Heart right ventricle (tissue), 16 donors: ENCODE measurements around the gene FBXO9. TPM values are rescaled to one million over a fixed set of nuclear protein-coding genes. Genes with fewer than 3 reads are reported as not detected.

Experiments used
- ATAC-seq, 8 donors: fragments of 200-7000 bp; cut with Tn5 transposase; one replicate each; pipeline ENCODE4 v1.9.1; 2020; ENCODE audit warnings: mild to moderate bottlenecking in 8 of 8, moderate library complexity in 8 of 8, moderate number of reproducible peaks in 1 of 8
- DNase-seq, 2 donors: peaks; one replicate each; pipeline ENCODE4 v3.0.0-alpha.2; 2020
- H3K27ac ChIP-seq, 10 donors: fragments of 200-600 bp; sonication (generic) in 2 of 10; one replicate each; pipeline versions ENCODE4 v1.5.0 to v1.8.0; 2020 to 2022; ENCODE audit warnings: mild to moderate bottlenecking in 3 of 10
- H3K27me3 ChIP-seq, 7 donors: fragments of 200-600 bp; one replicate each; pipeline ENCODE4 v1.8.0; 2021 to 2022; ENCODE audit warnings: mild to moderate bottlenecking in 2 of 7
- H3K36me3 ChIP-seq, 9 donors: fragments of 200-600 bp; sonication (generic) in 1 of 9; one replicate each; pipeline versions ENCODE4 v1.5.0 to v1.8.0; 2020 to 2022; ENCODE audit warnings: mild to moderate bottlenecking in 2 of 9
- H3K4me1 ChIP-seq, 9 donors: fragments of 200-600 bp; sonication (generic) in 1 of 9; one replicate each; pipeline versions ENCODE4 v1.5.0 to v1.8.0; 2020 to 2022; ENCODE audit warnings: mild to moderate bottlenecking in 4 of 9
- H3K4me3 ChIP-seq, 10 donors: fragments of 200-600 bp; sonication (generic) in 2 of 10; one replicate each; pipeline versions ENCODE4 v1.5.0 to v1.8.0; 2020 to 2022; ENCODE audit warnings: mild to moderate bottlenecking in 7 of 10, moderate library complexity in 2 of 10
- H3K9me3 ChIP-seq, 11 donors: fragments of 200-600 bp in 10 of 11; sonication (generic) in 2 of 11; one replicate each; pipeline versions ENCODE4 v1.5.0 to v1.8.0; 2013 to 2022; ENCODE audit warnings: mild to moderate bottlenecking in 2 of 11, control low read depth in 1 of 11, moderate library complexity in 1 of 11
- CTCF ChIP-seq, 9 donors: fragments of 200-600 bp; sonication (generic) in 2 of 9; IDR thresholded peaks; one replicate each; pipeline versions ENCODE4 v1.5.0 to v1.8.0; 2021 to 2022; ENCODE audit warnings: antibody characterized with exemption in 9 of 9, mild to moderate bottlenecking in 5 of 9, moderate library complexity in 1 of 9
- WGBS, 2 donors: extraction: QIAGEN DNeasy Blood & Tissue Kit; methylation state at CpG; one replicate each; pipeline ENCODE4 v1.1.7; 2013; ENCODE audit warnings: inconsistent platforms in 1 of 2; 5-methylcytosine and 5-hydroxymethylcytosine counted together
- intact Hi-C, 10 donors: fragments of 100-400 bp; cut with DNase I; formaldehyde crosslinking; loops; one replicate each; pipeline versions ENCODE4 v1.11.1 to v1.14.2; 2022
- polyA plus RNA-seq, 2 donors: library from polyadenylated mRNA; stranded (reverse); fragments of 200-250 nt; gene quantifications; one replicate each; pipeline ENCODE4 v1.2.3, GENCODE V29; 2013
- total RNA-seq, 10 donors: library from RNA; stranded (reverse); fragmentation: NEBNext Ultra II Directional in 3 of 10; extraction: Animal tissue kit (Norgen Biotek cat#: 25700) in 3 of 10; gene quantifications; one replicate each; pipeline versions ENCODE4 v1.2.1 to v1.2.4, GENCODE V29; 2021 to 2023
- donor health status: Arrhythmogenic right ventricular cardiomyopathy.
- donor health status: ischemic (EF 13 %, LVEDD 7.1; RV severe dilation, severe dysfunction).
- donor health status: healthy with polysubstance abuse.
- donor health status: DM: no; HTN: yes; CAD: no.
- donor health status: DM: no; HTN: no; CAD: no.
- donor health status: ischemic (EF 25% LVEDD 6.9; RV normal size, moderate dysfunction).
- donor health status: ischemic (EF 25% LVEDD 5.7; RV mildly dilated, moderate dysfunction).
- donor health status: healthy.
- donor health status: DM: yes; HTN: yes; CAD: no.
- donor health status: Ischemic cardiomyopathy.
- donor health status: ischemic (EF 35%, LVEDD 5.7; RV mildly dilated, moderate dysfunction).
- donor health status: nonischemic (EF 11% LVEDD 7.7; RV severe dilation, severe dysfunction).
- donor health status: DM: yes; HTN: yes; CAD: no.
- donor health status: PGD.
- donor health status: ischemic (EF 29% LVEDD 5.4; RV normal size, mild dysfunction).
- donor health status: nonischemic (EF 23%, LVEDD 6.1; RV moderate dilation, normal function).

FBXO9 gene
- total and polyA plus RNA-seq, 12 donors: 16.8 to 80.8 (median 61.8) TPM

DNA sequence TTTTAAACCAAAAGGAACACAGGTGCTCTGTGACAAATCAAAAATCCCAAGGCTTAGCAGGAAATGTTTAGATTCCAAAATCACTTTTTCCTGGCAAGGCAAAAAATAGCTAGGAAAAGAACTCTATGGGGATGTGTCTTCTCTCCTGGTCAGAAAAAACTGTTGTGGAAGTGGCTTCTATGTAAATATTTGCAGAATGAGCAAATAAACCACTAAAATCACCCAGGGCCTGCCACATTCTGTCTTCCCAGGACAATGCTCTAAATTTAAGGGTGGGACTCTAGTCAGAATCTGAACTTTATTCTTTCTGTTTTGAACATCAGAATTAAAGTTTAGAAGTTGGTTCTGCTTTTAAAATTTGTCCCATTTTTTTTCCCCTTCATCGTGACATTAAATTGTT lies 54.1 kb downstream of the FBXO9 start:
- intact Hi-C loops: no loop called here
- Histone ChIP-seq H3K4me1 (no peaks in the 10 kb centered on the region), H3K4me3 (no peak overlapping the region), H3K27me3 (no peaks in the 10 kb centered on the region), H3K36me3 (no peaks in the 10 kb centered on the region), H3K27ac (no peak overlapping the region), H3K9me3 (peaks cover 0 to 8% (median 0%) of the 10 kb centered on the region in 11 donors)
- no peak for TF ChIP-seq CTCF (IDR thresholded peaks at IDR 0.05)
- 79 to 88% methylated on average over 1 of the region's 1 CpG for whole genome bisulfite sequencing, 2 donors
- DNase-seq: no peak
- no peak for ATAC-seq

- Histone ChIP-seq H3K27me3 (peaks cover 0 to 2% (median 0%) of the 10 kb centered on the region in 7 donors), H3K4me3 (no peak overlapping the region), H3K36me3 (no peaks in the 10 kb centered on the region), H3K4me1 (no peaks in the 10 kb centered on the region), H3K9me3 (peaks cover 0 to 6% (median 0%) of the 10 kb centered on the region in 11 donors), H3K27ac (no peak overlapping the region)
- ATAC-seq: no peak
- intact Hi-C loops: no loop called here
- DNase-seq: no peak
- no peak for TF ChIP-seq CTCF (IDR thresholded peaks at IDR 0.05)
- WGBS, 2 donors: 54 to 63% methylated on average over 4 of the region's 4 CpGs
Observed at GRCh38 chr6:53119772-53120409, 54.7 kb downstream of the FBXO9 start.

- no peak for DNase-seq
- TF ChIP-seq CTCF (IDR thresholded peaks at IDR 0.05): no peak
- WGBS, 2 donors: 92 to 94% methylated on average over 10 of the region's 10 CpGs
- no peaks in the 10 kb centered on the region for H3K9me3 ChIP-seq
- H3K36me3 ChIP-seq: no peaks in the 10 kb centered on the region
- H3K4me3 ChIP-seq: no peak overlapping the region
- no peak for ATAC-seq
- H3K27me3 ChIP-seq: peaks cover 0 to 21% (median 0%) of the 10 kb centered on the region in 7 donors
- intact Hi-C loops: no loop called here
- no peak overlapping the region for H3K27ac ChIP-seq
- H3K4me1 ChIP-seq: no peaks in the 10 kb centered on the region
Observed at GRCh38 chr6:53124131-53124800, 59.1 kb downstream of the FBXO9 start.

DNA sequence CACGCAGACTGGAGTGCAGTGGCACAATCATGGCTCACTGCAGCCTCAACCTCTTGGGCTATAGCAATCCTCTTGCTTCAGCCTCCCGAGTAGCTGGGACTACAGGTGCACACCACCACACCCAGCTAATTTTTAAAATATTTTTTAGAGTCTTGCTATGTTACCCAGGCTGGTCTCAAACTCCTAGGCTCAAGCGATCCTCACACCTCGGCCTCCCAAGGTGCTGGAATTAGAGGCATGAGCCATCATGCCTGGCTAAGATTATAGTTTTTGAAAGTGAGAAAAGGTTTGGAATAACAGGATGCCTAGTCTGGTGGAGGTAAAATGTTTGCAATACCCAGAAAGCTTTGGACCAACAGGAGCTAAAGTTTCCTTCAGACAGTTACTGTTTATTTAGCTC lies 60.1 kb downstream of the FBXO9 start:
- DNase-seq: no peak
- TF ChIP-seq CTCF (IDR thresholded peaks at IDR 0.05): no peak
- Histone ChIP-seq H3K27ac (no peak overlapping the region), H3K36me3 (no peaks in the 10 kb centered on the region), H3K4me3 (no peak overlapping the region), H3K4me1 (no peaks in the 10 kb centered on the region), H3K27me3 (peaks cover 0 to 21% (median 0%) of the 10 kb centered on the region in 7 donors), H3K9me3 (no peaks in the 10 kb centered on the region)
- intact Hi-C loops: no loop called here
- 83 to 95% methylated on average over 4 of the region's 4 CpGs for WGBS, 2 donors
- ATAC-seq: no peak
